CD14-positive monocyte (primary cell): ENCODE data around the gene MTHFSD. TPM values are rescaled to one million over a fixed set of nuclear protein-coding genes. Genes with fewer than 3 reads are reported as not detected.

Experiments
- DNase-seq, 3 donors: peaks; one replicate each; pipeline ENCODE4 v3.0.0-alpha.2; 2011 to 2022
- H2AFZ ChIP-seq: 2 replicates; pipeline ENCODE4 v1.6.0; 2012; ENCODE audit warnings: mild to moderate bottlenecking, low read depth, low read length, inconsistent platforms; ENCODE audit not compliant: insufficient read depth, poor library complexity, severe bottlenecking
- H3K27ac ChIP-seq, 2 donors: 1 replicate in 1 of 2; 2 replicates in 1 of 2; pipeline ENCODE4 v1.5.1; 2012 to 2013; ENCODE audit warnings: low read length in 2 of 2, control low read depth in 1 of 2, inconsistent platforms in 1 of 2, low read depth in 1 of 2, mild to moderate bottlenecking in 1 of 2
- H3K27me3 ChIP-seq, 2 donors: one replicate each; pipeline versions ENCODE4 v1.6.0 to v1.6.1; 2011 to 2013; ENCODE audit warnings: low read length in 2 of 2; ENCODE audit not compliant: control insufficient read depth in 2 of 2, insufficient read depth in 2 of 2
- H3K36me3 ChIP-seq, 2 donors: replicated peaks in 1 of 2; 1 replicate in 1 of 2; 2 replicates in 1 of 2; pipeline versions ENCODE4 v1.5.1 to v1.6.1; 2012 to 2013; ENCODE audit warnings: low read length in 2 of 2, control low read depth in 1 of 2, inconsistent platforms in 1 of 2, mild to moderate bottlenecking in 1 of 2; ENCODE audit not compliant: insufficient read depth in 2 of 2, control insufficient read depth in 1 of 2
- H3K4me1 ChIP-seq, 2 donors: 1 replicate in 1 of 2; 2 replicates in 1 of 2; pipeline versions ENCODE4 v1.5.1 to v1.6.1; 2012 to 2013; ENCODE audit warnings: low read length in 2 of 2, control low read depth in 1 of 2, inconsistent platforms in 1 of 2, mild to moderate bottlenecking in 1 of 2, moderate library complexity in 1 of 2; ENCODE audit not compliant: insufficient read depth in 2 of 2, control insufficient read depth in 1 of 2
- H3K4me2 ChIP-seq: replicated peaks from 2 replicates; pipeline ENCODE3; 2012; ENCODE audit warnings: low read length, moderate library complexity, mild to moderate bottlenecking; ENCODE audit not compliant: poor library complexity, severe bottlenecking; ENCODE audit errors: extremely low read depth
- H3K4me3 ChIP-seq, 3 experiments: fragments of 200-600 bp in 1 of 3; sonication (generic) in 1 of 3; replicated peaks in 1 of 3; 1 replicate in 2 of 3; 2 replicates in 1 of 3; pipeline ENCODE4 v1.5.1; 2011 to 2013; ENCODE audit warnings: low read length in 3 of 3, mild to moderate bottlenecking in 3 of 3, control low read depth in 2 of 3, low read depth in 2 of 3, inconsistent platforms in 1 of 3, moderate library complexity in 1 of 3
- H3K79me2 ChIP-seq: 2 replicates; pipeline ENCODE4 v1.6.0; 2012; ENCODE audit warnings: mild to moderate bottlenecking, control low read depth, inconsistent platforms, low read length, moderate library complexity; ENCODE audit not compliant: insufficient read depth
- H3K9ac ChIP-seq: 2 replicates; pipeline ENCODE4 v1.6.0; 2017; ENCODE audit warnings: low read length, mild to moderate bottlenecking; ENCODE audit not compliant: insufficient read depth, poor library complexity, severe bottlenecking
- H3K9me3 ChIP-seq, 2 donors: replicated peaks in 1 of 2; 1 replicate in 1 of 2; 2 replicates in 1 of 2; pipeline versions ENCODE4 v1.5.1 to v1.6.1; 2012 to 2013; ENCODE audit warnings: low read length in 2 of 2, control low read depth in 1 of 2; ENCODE audit not compliant: control insufficient read depth in 1 of 2, insufficient read depth in 1 of 2
- H4K20me1 ChIP-seq: 2 replicates; pipeline ENCODE4 v1.6.0; 2012; ENCODE audit warnings: mild to moderate bottlenecking, low read length, control low read depth, moderate library complexity; ENCODE audit not compliant: insufficient read depth
- H3K27ac Mint-ChIP-seq, 7 donors: one replicate each; pipeline ENCODE4 v1.8.0; 2020; ENCODE audit warnings: mild to moderate bottlenecking in 7 of 7, mixed read lengths in 7 of 7, moderate library complexity in 6 of 7, inconsistent platforms in 2 of 7
- H3K27me3 Mint-ChIP-seq, 3 donors: one replicate each; pipeline ENCODE4 v1.8.0; 2021 to 2022; ENCODE audit warnings: low read depth in 3 of 3, mild to moderate bottlenecking in 3 of 3, mixed read lengths in 3 of 3, moderate library complexity in 3 of 3, inconsistent platforms in 1 of 3
- H3K36me3 Mint-ChIP-seq, 2 donors: one replicate each; pipeline ENCODE4 v1.8.0; 2020; ENCODE audit warnings: mixed read lengths in 2 of 2, inconsistent platforms in 1 of 2, mild to moderate bottlenecking in 1 of 2
- H3K4me1 Mint-ChIP-seq: one replicate; pipeline ENCODE4 v1.8.0; 2020; ENCODE audit warnings: mild to moderate bottlenecking, mixed read lengths
- H3K4me3 Mint-ChIP-seq, 2 donors: one replicate each; pipeline ENCODE4 v1.8.0; 2020; ENCODE audit warnings: mild to moderate bottlenecking in 2 of 2, mixed read lengths in 2 of 2, moderate library complexity in 1 of 2
- H3K9me3 Mint-ChIP-seq, 7 donors: one replicate each; pipeline ENCODE4 v1.8.0; 2020 to 2022; ENCODE audit warnings: mixed read lengths in 7 of 7, mild to moderate bottlenecking in 6 of 7, moderate library complexity in 6 of 7, inconsistent platforms in 2 of 7
- WGBS: methylation state at CpG from one replicate; pipeline ENCODE4 v1.1.5; 2013; ENCODE audit warnings: missing lambda C conversion rate; ENCODE audit not compliant: insufficient coverage; 5-methylcytosine and 5-hydroxymethylcytosine counted together
- intact Hi-C, 2 donors: fragments of 100-400 bp; cut with micrococcal nuclease; formaldehyde crosslinking; loops; one replicate each; pipeline versions ENCODE4 v1.15.0 to v1.15.1; 2023
- polyA plus RNA-seq, 3 donors: library from polyadenylated mRNA; depleted of rRNA in 1 of 3; unstranded in 2 of 3; stranded (reverse) in 1 of 3; fragments of 300-500 nt in 2 of 3; fragments of >200 nt in 1 of 3; fragmentation: Illumina TruSeq in 2 of 3; gene quantifications; 1 replicate in 2 of 3; 2 replicates in 1 of 3; pipeline ENCODE4 v1.2.3, GENCODE V29; 2012 to 2021
- TF ChIP-seq, protein P1 (sequence below): fragments of 200-600 bp; IDR thresholded peaks from one replicate; pipeline ENCODE4 v1.8.0; 2022; ENCODE audit warnings: antibody characterized with exemption, mild to moderate bottlenecking

MTHFSD gene
- polyA plus RNA-seq, 3 donors = 7.2 to 14.1 (median 11.7) TPM

GRCh38 chr16:86491640-86492023 lies 63.4 kb downstream of the MTHFSD start:
- intact Hi-C loops = no loop called here
- 79% methylated on average over 6 of the region's 7 CpGs for WGBS

GRCh38 chr16:86490859-86491639 lies 64.0 kb downstream of the MTHFSD start:
- Histone ChIP-seq H3K27ac (no peak overlapping the region), H3K27me3 (peaks cover 35 to 57% of the 10 kb centered on the region in 2 donors), H3K4me3 (no peak overlapping the region), H3K9me3 (peaks cover 0 to 18% of the 10 kb centered on the region in 2 donors), H3K36me3 (no peaks in the 10 kb centered on the region), H4K20me1 (no peaks in the 10 kb centered on the region), H3K4me2 (no peak overlapping the region), H2AFZ (no peak overlapping the region), H3K9ac (no peak overlapping the region), H3K79me2 (no peaks in the 10 kb centered on the region), H3K4me1 (no peaks in the 10 kb centered on the region)
- TF ChIP-seq, protein P1, sequence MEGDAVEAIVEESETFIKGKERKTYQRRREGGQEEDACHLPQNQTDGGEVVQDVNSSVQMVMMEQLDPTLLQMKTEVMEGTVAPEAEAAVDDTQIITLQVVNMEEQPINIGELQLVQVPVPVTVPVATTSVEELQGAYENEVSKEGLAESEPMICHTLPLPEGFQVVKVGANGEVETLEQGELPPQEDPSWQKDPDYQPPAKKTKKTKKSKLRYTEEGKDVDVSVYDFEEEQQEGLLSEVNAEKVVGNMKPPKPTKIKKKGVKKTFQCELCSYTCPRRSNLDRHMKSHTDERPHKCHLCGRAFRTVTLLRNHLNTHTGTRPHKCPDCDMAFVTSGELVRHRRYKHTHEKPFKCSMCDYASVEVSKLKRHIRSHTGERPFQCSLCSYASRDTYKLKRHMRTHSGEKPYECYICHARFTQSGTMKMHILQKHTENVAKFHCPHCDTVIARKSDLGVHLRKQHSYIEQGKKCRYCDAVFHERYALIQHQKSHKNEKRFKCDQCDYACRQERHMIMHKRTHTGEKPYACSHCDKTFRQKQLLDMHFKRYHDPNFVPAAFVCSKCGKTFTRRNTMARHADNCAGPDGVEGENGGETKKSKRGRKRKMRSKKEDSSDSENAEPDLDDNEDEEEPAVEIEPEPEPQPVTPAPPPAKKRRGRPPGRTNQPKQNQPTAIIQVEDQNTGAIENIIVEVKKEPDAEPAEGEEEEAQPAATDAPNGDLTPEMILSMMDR = no peak
- Mint-ChIP-seq H3K9me3 (peaks cover 0 to 3% (median 0%) of the 10 kb centered on the region in 7 donors), H3K27ac (no peak overlapping the region), H3K4me1 (no peaks in the 10 kb centered on the region), H3K27me3 (peaks cover 59 to 68% (median 63%) of the 10 kb centered on the region in 3 donors), H3K36me3 (no peaks in the 10 kb centered on the region), H3K4me3 (peak overlapping the region in 1 of 2 donors; percentile 5)
- intact Hi-C loops = no loop called here
- no peak for DNase-seq
- 86% methylated on average over 9 of the region's 13 CpGs for WGBS

More at GRCh38 chr16:86491640-86492023, 63.4 kb downstream of the MTHFSD start:
- Histone ChIP-seq H3K27ac (no peak overlapping the region), H3K79me2 (no peaks in the 10 kb centered on the region), H3K9me3 (peaks cover 0 to 18% of the 10 kb centered on the region in 2 donors), H3K27me3 (peaks cover 40 to 63% of the 10 kb centered on the region in 2 donors), H3K9ac (no peak overlapping the region), H2AFZ (no peak overlapping the region), H3K36me3 (no peaks in the 10 kb centered on the region), H3K4me2 (no peak overlapping the region), H3K4me3 (no peak overlapping the region), H3K4me1 (no peaks in the 10 kb centered on the region), H4K20me1 (no peaks in the 10 kb centered on the region)
- no peak overlapping the region for H3K4me3 Mint-ChIP-seq
- TF ChIP-seq, protein P1 = no peak
- H3K9me3 Mint-ChIP-seq = peaks cover 0 to 5% (median 0%) of the 10 kb centered on the region in 7 donors
- H3K27ac Mint-ChIP-seq = no peak overlapping the region
- H3K4me1 Mint-ChIP-seq = no peaks in the 10 kb centered on the region
- no peaks in the 10 kb centered on the region for H3K36me3 Mint-ChIP-seq
- no peak for DNase-seq
- peaks cover 60 to 70% (median 67%) of the 10 kb centered on the region in 3 donors for H3K27me3 Mint-ChIP-seq
